ES-I3 (cell line): Measurements from ENCODE around the gene ARHGAP42.

ENCODE experiments used
- H3K36me3 ChIP-seq: 2 replicates; pipeline ENCODE4 v1.6.1; 2013; ENCODE audit warnings: mild to moderate bottlenecking, low read length, control low read depth, moderate library complexity; ENCODE audit not compliant: insufficient read depth
- H3K4me1 ChIP-seq: 2 replicates; pipeline ENCODE4 v1.6.1; 2013; ENCODE audit warnings: mild to moderate bottlenecking, control low read depth, low read length; ENCODE audit not compliant: insufficient read depth
- H3K9ac ChIP-seq: 2 replicates; pipeline ENCODE4 v1.6.1; 2013; ENCODE audit warnings: low read depth, mild to moderate bottlenecking, low read length, moderate library complexity
- H3K9me3 ChIP-seq: 2 replicates; pipeline ENCODE4 v1.6.1; 2013; ENCODE audit warnings: mild to moderate bottlenecking, low read length, moderate library complexity; ENCODE audit not compliant: control insufficient read depth, insufficient read depth

The ARHGAP42 gene

GRCh38 chr11:100671471-100671870, 15.6 kb upstream of the ARHGAP42 start:
- Histone ChIP-seq H3K4me1 (0 out of 2 replicates have a peak, but pooled peaks cover 1% of the 10 kb centered on the region), H3K9ac (no peak overlapping the region), H3K36me3 (no peaks in the 10 kb centered on the region), H3K9me3 (no peaks in the 10 kb centered on the region)

- Histone ChIP-seq H3K9ac (no peak overlapping the region), H3K4me1 (peaks cover 6% of the 10 kb centered on the region), H3K9me3 (no peaks in the 10 kb centered on the region), H3K36me3 (no peaks in the 10 kb centered on the region)
Observed at GRCh38 chr11:100672498-100673033, 14.5 kb upstream of the ARHGAP42 start.

- Histone ChIP-seq H3K9me3 (no peaks in the 10 kb centered on the region), H3K4me1 (peaks cover 8% of the 10 kb centered on the region), H3K9ac (no peak overlapping the region), H3K36me3 (no peaks in the 10 kb centered on the region)
Observed at GRCh38 chr11:100673063-100673462, 14.0 kb upstream of the ARHGAP42 start.

- no peaks in the 10 kb centered on the region for H3K9me3 ChIP-seq
- H3K36me3 ChIP-seq: no peaks in the 10 kb centered on the region
- peaks cover 8% of the 10 kb centered on the region for H3K4me1 ChIP-seq
- H3K9ac ChIP-seq: no peak overlapping the region
Observed at GRCh38 chr11:100674212-100674611, 12.9 kb upstream of the ARHGAP42 start.

- Histone ChIP-seq H3K4me1 (peaks cover 8% of the 10 kb centered on the region), H3K36me3 (no peaks in the 10 kb centered on the region), H3K9me3 (no peaks in the 10 kb centered on the region), H3K9ac (no peak overlapping the region)
Observed at GRCh38 chr11:100675115-100675650, 11.9 kb upstream of the ARHGAP42 start.

- 0 out of 2 replicates have a peak overlapping the region, but pooled peaks have one; percentile 2 for H3K9ac ChIP-seq
- peaks cover 13% of the 10 kb centered on the region for H3K4me1 ChIP-seq
- H3K36me3 ChIP-seq: no peaks in the 10 kb centered on the region
- H3K9me3 ChIP-seq: no peaks in the 10 kb centered on the region
Observed at GRCh38 chr11:100676901-100677300, 10.2 kb upstream of the ARHGAP42 start.

- no peaks in the 10 kb centered on the region for H3K9me3 ChIP-seq
- no peaks in the 10 kb centered on the region for H3K36me3 ChIP-seq
- H3K9ac ChIP-seq: no peak overlapping the region
Observed at GRCh38 chr11:100677796-100678195, 9.3 kb upstream of the ARHGAP42 start.

GRCh38 chr11:100680070-100680469, 7.0 kb upstream of the ARHGAP42 start:
- H3K9me3 ChIP-seq: no peaks in the 10 kb centered on the region
- no peak overlapping the region for H3K9ac ChIP-seq
- no peaks in the 10 kb centered on the region for H3K36me3 ChIP-seq
- H3K4me1 ChIP-seq: peaks cover 30% of the 10 kb centered on the region

More at GRCh38 chr11:100677796-100678195, 9.3 kb upstream of the ARHGAP42 start:
- H3K4me1 ChIP-seq: peaks cover 13% of the 10 kb centered on the region

- no peaks in the 10 kb centered on the region for H3K36me3 ChIP-seq
- H3K4me1 ChIP-seq: peaks cover 30% of the 10 kb centered on the region
- no peak overlapping the region for H3K9ac ChIP-seq
Observed at GRCh38 chr11:100681064-100681502, 6.0 kb upstream of the ARHGAP42 start.

GRCh38 chr11:100682247-100682969, 4.7 kb upstream of the ARHGAP42 start:
- peaks cover 28% of the 10 kb centered on the region for H3K4me1 ChIP-seq

More at GRCh38 chr11:100681064-100681502, 6.0 kb upstream of the ARHGAP42 start:
- no peaks in the 10 kb centered on the region for H3K9me3 ChIP-seq

GRCh38 chr11:100683126-100683525, 4.0 kb upstream of the ARHGAP42 start:
- Histone ChIP-seq H3K4me1 (peaks cover 25% of the 10 kb centered on the region; the same call in 1 of the 2 replicates), H3K9me3 (no peaks in the 10 kb centered on the region), H3K9ac (no peak overlapping the region), H3K36me3 (no peaks in the 10 kb centered on the region)

More at GRCh38 chr11:100682247-100682969, 4.7 kb upstream of the ARHGAP42 start:
- no peaks in the 10 kb centered on the region for H3K9me3 ChIP-seq
- no peak overlapping the region for H3K9ac ChIP-seq
- no peaks in the 10 kb centered on the region for H3K36me3 ChIP-seq

- Histone ChIP-seq H3K9me3 (no peaks in the 10 kb centered on the region), H3K36me3 (no peaks in the 10 kb centered on the region), H3K4me1 (peaks cover 32% of the 10 kb centered on the region; the same call in 1 of the 2 replicates), H3K9ac (no peak overlapping the region)
Observed at GRCh38 chr11:100684101-100685065, 2.7 kb upstream of the ARHGAP42 start.

- no peaks in the 10 kb centered on the region for H3K36me3 ChIP-seq
- no peaks in the 10 kb centered on the region for H3K9me3 ChIP-seq
- peaks cover 34% of the 10 kb centered on the region; the same call in 1 of the 2 replicates for H3K4me1 ChIP-seq
- peak overlapping the region; percentile 93 for H3K9ac ChIP-seq
Observed at GRCh38 chr11:100686476-100687053, 523 bp upstream of the ARHGAP42 start.
